ENCODE measurements around the gene CAPNS1. TPM values are rescaled to one million over a fixed set of nuclear protein-coding genes. Genes with fewer than 3 reads are reported as not detected.

The CAPNS1 gene
- total RNA-seq, 2 donors from 2014 or later = 53.7 to 56.0 TPM

- DNase-seq (no peak), ATAC-seq (no peak)
- no peak overlapping the region for H3K4me3 ChIP-seq
- intact Hi-C loops (cut with DNase I) = loop anchor here (5.0 kb wide), 1 partner anchor 52 kb away; no protein-coding TSS in a partner anchor
- H3K27ac ChIP-seq = no peak overlapping the region
- peaks cover 10% of the 10 kb centered on the region for H3K4me1 ChIP-seq
- WGBS, 2 donors = 88 to 92% methylated on average over 24 to 25 of the region's 26 CpGs
- H3K27me3 ChIP-seq = no peaks in the 10 kb centered on the region
- H3K9me3 ChIP-seq = no peaks in the 10 kb centered on the region
- peaks cover 0 to 3% of the 10 kb centered on the region in 2 donors for H3K36me3 ChIP-seq (replicated peaks in 1 of 2; ENCODE audit: insufficient read depth in 1 of 2, low read depth in 2 of 2)
- TF ChIP-seq CTCF (IDR thresholded peaks at IDR 0.05) = no peak
- TF ChIP-seq POLR2A (IDR thresholded peaks at IDR 0.05) = no peak
Measured at GRCh38 chr19:36120092-36120983, 19.5 kb upstream of the CAPNS1 start.

GRCh38 chr19:36120984-36121358 is 18.9 kb upstream of the CAPNS1 start:
- Histone ChIP-seq H3K4me3 (no peak overlapping the region), H3K27ac (no peak overlapping the region), H3K36me3 (replicated peaks in 1 of 2; ENCODE audit: insufficient read depth in 1 of 2, low read depth in 2 of 2) (peaks cover 0 to 3% of the 10 kb centered on the region in 2 donors), H3K27me3 (no peaks in the 10 kb centered on the region), H3K4me1 (peaks cover 7% of the 10 kb centered on the region), H3K9me3 (no peaks in the 10 kb centered on the region)
- ATAC-seq = no peak
- DNase-seq = no peak
- intact Hi-C loops (cut with DNase I) = loop anchor here (5.0 kb wide), 1 partner anchor 51 kb away; no protein-coding TSS in a partner anchor
- 83 to 93% methylated on average over 18 of the region's 18 CpGs for WGBS, 2 donors
- no peak for TF ChIP-seq POLR2A (IDR thresholded peaks at IDR 0.05)
- TF ChIP-seq CTCF (IDR thresholded peaks at IDR 0.05) = no peak

GRCh38 chr19:36121486-36122124 is 18.3 kb upstream of the CAPNS1 start:
- intact Hi-C loops (cut with DNase I) = loop anchor here (5.0 kb wide), 1 partner anchor 51 kb away; no protein-coding TSS in a partner anchor
- Histone ChIP-seq H3K9me3 (no peaks in the 10 kb centered on the region), H3K36me3 (replicated peaks in 1 of 2; ENCODE audit: insufficient read depth in 1 of 2, low read depth in 2 of 2) (peaks cover 0 to 3% of the 10 kb centered on the region in 2 donors), H3K27me3 (no peaks in the 10 kb centered on the region), H3K27ac (no peak overlapping the region), H3K4me1 (peaks cover under 1% of the 10 kb centered on the region), H3K4me3 (no peak overlapping the region)
- no peak for DNase-seq
- ATAC-seq = no peak
- TF ChIP-seq CTCF (IDR thresholded peaks at IDR 0.05) (no peak), POLR2A (IDR thresholded peaks at IDR 0.05) (no peak)
- 85 to 89% methylated on average over 36 to 44 of the region's 49 CpGs for WGBS, 2 donors

- Histone ChIP-seq H3K4me1 (peaks cover 11% of the 10 kb centered on the region), H3K27me3 (no peaks in the 10 kb centered on the region), H3K27ac (no peak overlapping the region), H3K4me3 (no peak overlapping the region), H3K9me3 (no peaks in the 10 kb centered on the region), H3K36me3 (replicated peaks in 1 of 2; ENCODE audit: insufficient read depth in 1 of 2, low read depth in 2 of 2) (peaks cover 0 to 3% of the 10 kb centered on the region in 2 donors)
- WGBS, 2 donors = 74 to 78% methylated on average over 6 to 9 of the region's 9 CpGs
- ATAC-seq (no peak), DNase-seq (no peak)
- intact Hi-C loops (cut with DNase I) = no loop called here
- TF ChIP-seq CTCF (IDR thresholded peaks at IDR 0.05) = no peak
- no peak for TF ChIP-seq POLR2A (IDR thresholded peaks at IDR 0.05)
Measured at GRCh38 chr19:36125557-36125956, 14.3 kb upstream of the CAPNS1 start.
